Fibroblast of lung (primary cell): ENCODE results near the gene GABRB2. TPM values are rescaled to one million over a fixed set of nuclear protein-coding genes. Genes with fewer than 3 reads are reported as not detected.

Source experiments
- DNase-seq, 2 donors: peaks; one replicate each; pipeline versions ENCODE4 v3.0.0 to v3.0.0-alpha.2; 2010; ENCODE audit warnings: low read depth in 2 of 2
- H2AFZ ChIP-seq: 2 replicates; pipeline ENCODE4 v1.5.1; 2012; ENCODE audit warnings: low read length, control low read depth, inconsistent platforms
- H3K27ac ChIP-seq: 2 replicates; pipeline ENCODE4 v1.5.1; 2011; ENCODE audit warnings: low read length, control low read depth; ENCODE audit not compliant: insufficient read depth
- H3K27me3 ChIP-seq: 2 replicates; pipeline ENCODE4 v1.5.1; 2011; ENCODE audit warnings: mild to moderate bottlenecking, low read length; ENCODE audit not compliant: control insufficient read depth, insufficient read depth
- H3K36me3 ChIP-seq: 2 replicates; pipeline ENCODE4 v1.5.1; 2011; ENCODE audit warnings: low read length; ENCODE audit not compliant: control insufficient read depth, insufficient read depth
- H3K4me1 ChIP-seq: 2 replicates; pipeline ENCODE4 v1.5.1; 2011; ENCODE audit warnings: low read length; ENCODE audit not compliant: control insufficient read depth, insufficient read depth; ENCODE audit errors: extremely low read depth
- H3K4me2 ChIP-seq: 2 replicates; pipeline ENCODE4 v1.5.1; 2011; ENCODE audit warnings: low read length, control low read depth; ENCODE audit not compliant: insufficient read depth; ENCODE audit errors: extremely low read depth
- H3K4me3 ChIP-seq, 4 experiments: fragments of 200-600 bp in 1 of 4; sonication (generic) in 1 of 4; replicated peaks in 1 of 4; 2 replicates each; pipeline ENCODE4 v1.5.1; 2011 to 2016; ENCODE audit warnings: low read length in 4 of 4, low read depth in 3 of 4, mild to moderate bottlenecking in 3 of 4, control low read depth in 2 of 4, inconsistent platforms in 1 of 4, mixed read lengths in 1 of 4; ENCODE audit not compliant: insufficient read depth in 1 of 4; ENCODE audit errors: control extremely low read depth in 1 of 4
- H3K79me2 ChIP-seq: 2 replicates; pipeline ENCODE4 v1.5.1; 2012; ENCODE audit warnings: mild to moderate bottlenecking, low read length, inconsistent platforms; ENCODE audit not compliant: control insufficient read depth, insufficient read depth
- H3K9ac ChIP-seq: 2 replicates; pipeline ENCODE4 v1.5.1; 2011; ENCODE audit warnings: mild to moderate bottlenecking, low read length, control low read depth; ENCODE audit not compliant: insufficient read depth
- H3K9me3 ChIP-seq: 2 replicates; pipeline ENCODE4 v1.5.1; 2012; ENCODE audit warnings: low read depth, low read length; ENCODE audit not compliant: control insufficient read depth, insufficient read depth
- H4K20me1 ChIP-seq: 2 replicates; pipeline ENCODE4 v1.5.1; 2011; ENCODE audit warnings: low read length; ENCODE audit not compliant: control insufficient read depth, insufficient read depth; ENCODE audit errors: extremely low read depth
- CTCF ChIP-seq, 2 donors: IDR thresholded peaks in 1 of 2; conservative IDR thresholded peaks in 1 of 2; 1 replicate in 1 of 2; 2 replicates in 1 of 2; pipeline ENCODE4 v1.5.1; 2011 to 2012; ENCODE audit warnings: low read length in 2 of 2, control low read depth in 1 of 2, inconsistent platforms in 1 of 2, low read depth in 1 of 2, mild to moderate bottlenecking in 1 of 2
- EZH2 ChIP-seq: IDR thresholded peaks from 2 replicates; pipeline ENCODE4 v1.5.1; 2012; ENCODE audit warnings: low read length, control low read depth, mild to moderate bottlenecking; ENCODE audit errors: missing control alignments
- polyA plus RNA-seq, 2 donors: library from polyadenylated mRNA; depleted of rRNA in 1 of 2; stranded (reverse) in 1 of 2; unstranded in 1 of 2; fragments of >200 nt; gene quantifications; 2 replicates each; pipeline ENCODE4 v1.2.1, GENCODE V29; 2011 to 2012; ENCODE audit warnings: missing spikeins in 1 of 2
- total RNA-seq: library from RNA; depleted of rRNA; stranded (reverse); fragments of >200 nt; gene quantifications from 2 replicates; pipeline ENCODE4 v1.2.1, GENCODE V29; 2014

Gene GABRB2
- total and polyA plus RNA-seq, 2 donors (not counting 1 experiment from before 2014, with no cell fraction given): under 0.01 to 0.01 TPM

DNA sequence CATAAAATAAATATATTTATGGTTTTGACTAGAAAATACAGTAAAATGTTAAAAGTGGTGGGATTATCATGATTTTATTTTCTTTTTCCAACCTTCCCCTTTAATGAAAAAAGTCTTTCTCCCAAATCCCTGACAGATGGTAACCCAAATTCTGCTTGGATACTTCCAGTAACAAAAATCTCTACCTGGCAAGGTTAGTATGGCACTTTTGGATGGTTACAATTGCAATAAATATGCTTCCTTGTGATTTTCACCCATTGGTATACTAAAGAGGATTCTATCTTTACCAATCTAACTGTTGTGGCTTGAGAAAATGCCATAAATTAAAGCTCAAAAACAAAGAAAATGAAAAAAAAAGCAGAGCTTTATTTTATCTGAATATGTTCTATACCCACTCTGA lies 62.8 kb downstream of the GABRB2 start:
- Histone ChIP-seq H3K79me2 (no peaks in the 10 kb centered on the region), H3K4me1 (no peaks in the 10 kb centered on the region), H3K36me3 (no peaks in the 10 kb centered on the region), H3K4me3 (no peak overlapping the region), H2AFZ (no peak overlapping the region), H3K4me2 (no peak overlapping the region), H3K27me3 (no peaks in the 10 kb centered on the region), H4K20me1 (no peaks in the 10 kb centered on the region), H3K9ac (no peak overlapping the region), H3K9me3 (no peaks in the 10 kb centered on the region), H3K27ac (no peak overlapping the region)
- TF ChIP-seq CTCF (conservative IDR thresholded peaks at IDR 0.05 in 1 of 2, IDR thresholded peaks at IDR 0.05 in 1 of 2; ENCODE audit: low read depth in 1 of 2, low read length in 2 of 2) (no peak), EZH2 (no peak)
- DNase-seq: no peak

GRCh38 chr5:161481922-161482321 lies 64.6 kb downstream of the GABRB2 start:
- no peak overlapping the region for H3K4me2 ChIP-seq
- H3K79me2 ChIP-seq: no peaks in the 10 kb centered on the region
- H2AFZ ChIP-seq: no peak overlapping the region
- no peak overlapping the region for H3K4me3 ChIP-seq
- DNase-seq: no peak
- H4K20me1 ChIP-seq: no peaks in the 10 kb centered on the region
- no peak overlapping the region for H3K27ac ChIP-seq
- TF ChIP-seq EZH2 (no peak), CTCF (conservative IDR thresholded peaks at IDR 0.05 in 1 of 2, IDR thresholded peaks at IDR 0.05 in 1 of 2; ENCODE audit: low read depth in 1 of 2, low read length in 2 of 2) (no peak)
- no peaks in the 10 kb centered on the region for H3K4me1 ChIP-seq
- H3K9me3 ChIP-seq: no peaks in the 10 kb centered on the region
- H3K36me3 ChIP-seq: no peaks in the 10 kb centered on the region
- H3K9ac ChIP-seq: no peak overlapping the region
- H3K27me3 ChIP-seq: no peaks in the 10 kb centered on the region

GRCh38 chr5:161471211-161471950 lies 75.1 kb downstream of the GABRB2 start:
- no peak for DNase-seq
- no peak overlapping the region for H3K27ac ChIP-seq
- H3K4me2 ChIP-seq: no peak overlapping the region
- H3K36me3 ChIP-seq: no peaks in the 10 kb centered on the region
- H3K4me3 ChIP-seq: no peak overlapping the region
- H3K27me3 ChIP-seq: no peaks in the 10 kb centered on the region
- H3K79me2 ChIP-seq: no peaks in the 10 kb centered on the region
- no peak overlapping the region for H3K9ac ChIP-seq
- no peaks in the 10 kb centered on the region for H3K9me3 ChIP-seq
- TF ChIP-seq EZH2: no peak
- no peak for TF ChIP-seq CTCF (conservative IDR thresholded peaks at IDR 0.05 in 1 of 2, IDR thresholded peaks at IDR 0.05 in 1 of 2; ENCODE audit: low read depth in 1 of 2, low read length in 2 of 2)
- no peak overlapping the region for H2AFZ ChIP-seq
- H3K4me1 ChIP-seq: no peaks in the 10 kb centered on the region
- H4K20me1 ChIP-seq: no peaks in the 10 kb centered on the region
